Tibial nerve (tissue), 4 donors: ENCODE results near the gene CYTIP. TPM values are rescaled to one million over a fixed set of nuclear protein-coding genes. Genes with fewer than 3 reads are reported as not detected.

Experiments
- DNase-seq, 2 donors: peaks; one replicate each; pipeline ENCODE4 v3.0.0-alpha.2; 2019; ENCODE audit warnings: low spot score in 2 of 2
- H3K27ac ChIP-seq, 4 donors: fragments of 200-600 bp; sonication (generic) in 3 of 4; one replicate each; pipeline ENCODE4 v1.5.1; 2017 to 2019; ENCODE audit warnings: mild to moderate bottlenecking in 1 of 4
- H3K27me3 ChIP-seq, 2 donors: fragments of 200-600 bp; sonication (generic) in 1 of 2; one replicate each; pipeline versions ENCODE4 v1.5.1 to v1.6.0; 2017 to 2019
- H3K36me3 ChIP-seq, 3 donors: fragments of 200-600 bp; sonication (generic); one replicate each; pipeline ENCODE4 v1.5.1; 2018 to 2019
- H3K4me1 ChIP-seq, 4 donors: fragments of 200-600 bp; sonication (generic) in 3 of 4; one replicate each; pipeline ENCODE4 v1.5.1; 2017 to 2019
- H3K4me3 ChIP-seq, 4 donors: fragments of 200-600 bp; sonication (generic) in 3 of 4; one replicate each; pipeline ENCODE4 v1.5.1; 2017 to 2019; ENCODE audit warnings: mild to moderate bottlenecking in 1 of 4, moderate library complexity in 1 of 4
- H3K9me3 ChIP-seq, 4 donors: fragments of 200-600 bp; sonication (generic) in 3 of 4; one replicate each; pipeline ENCODE4 v1.5.1; 2017 to 2019
- CTCF ChIP-seq, 5 experiments: fragments of 200-600 bp in 3 of 5; fragments of 450-650 bp in 2 of 5; sonication (generic) in 3 of 5; IDR thresholded peaks; one replicate each; pipeline ENCODE4 v1.5.1; 2016 to 2019; ENCODE audit warnings: antibody characterized with exemption in 5 of 5, mild to moderate bottlenecking in 3 of 5, moderate library complexity in 2 of 5
- EP300 ChIP-seq, 2 donors: sonication (generic); formaldehyde crosslinking; IDR thresholded peaks; one replicate each; pipeline ENCODE4 v1.6.1; 2017; ENCODE audit warnings: antibody characterized with exemption in 2 of 2, mild to moderate bottlenecking in 1 of 2
- POLR2A ChIP-seq, 2 donors: fragments of 450-650 bp; IDR thresholded peaks; one replicate each; pipeline ENCODE4 v1.6.1; 2017; ENCODE audit warnings: antibody characterized with exemption in 2 of 2, mild to moderate bottlenecking in 2 of 2, moderate library complexity in 2 of 2
- WGBS, 2 donors: methylation state at CpG; one replicate each; pipeline ENCODE4 v1.1.5; 2018; 5-methylcytosine and 5-hydroxymethylcytosine counted together
- total RNA-seq, 4 donors: library from RNA; depleted of rRNA; stranded (reverse); fragments of >200 nt; gene quantifications; one replicate each; pipeline ENCODE4 v1.1.0, GENCODE V29; 2016

The CYTIP gene
- total RNA-seq, 4 donors from 2014 or later: 3.7 to 9.3 (median 8.1) TPM

- no peak for DNase-seq
- Histone ChIP-seq H3K9me3 (no peaks in the 10 kb centered on the region), H3K4me3 (no peak overlapping the region), H3K27me3 (no peaks in the 10 kb centered on the region), H3K36me3 (no peaks in the 10 kb centered on the region), H3K4me1 (peaks cover 0 to 8% (median 2%) of the 10 kb centered on the region in 4 donors), H3K27ac (no peak overlapping the region)
- TF ChIP-seq EP300 (IDR thresholded peaks at IDR 0.05): no peak
- 73 to 85% methylated on average over 1 of the region's 1 CpG for WGBS, 2 donors
Observed at GRCh38 chr2:157487271-157487610, 43.4 kb upstream of the CYTIP start.

GRCh38 chr2:157486596-157487270 lies 42.8 kb upstream of the CYTIP start:
- Histone ChIP-seq H3K27ac (no peak overlapping the region), H3K36me3 (no peaks in the 10 kb centered on the region), H3K9me3 (no peaks in the 10 kb centered on the region), H3K4me1 (peaks cover 0 to 8% (median 2%) of the 10 kb centered on the region in 4 donors), H3K27me3 (no peaks in the 10 kb centered on the region), H3K4me3 (no peak overlapping the region)
- no peak for TF ChIP-seq POLR2A (IDR thresholded peaks at IDR 0.05)
- no peak for TF ChIP-seq CTCF (IDR thresholded peaks at IDR 0.05)
- no peak for TF ChIP-seq EP300 (IDR thresholded peaks at IDR 0.05)
- WGBS, 2 donors: 68 to 81% methylated on average over 4 of the region's 4 CpGs
- no peak for DNase-seq

GRCh38 chr2:157480182-157480961 lies 36.5 kb upstream of the CYTIP start:
- H3K27me3 ChIP-seq: no peaks in the 10 kb centered on the region
- no peak for TF ChIP-seq POLR2A (IDR thresholded peaks at IDR 0.05)
- peak in 1 of 2 donors; percentile 27 for TF ChIP-seq EP300 (IDR thresholded peaks at IDR 0.05)
- WGBS, 2 donors: 92% methylated on average over 3 of the region's 3 CpGs
- no peak overlapping the region for H3K4me3 ChIP-seq
- H3K4me1 ChIP-seq: peaks cover 0 to 2% (median 0%) of the 10 kb centered on the region in 4 donors
- no peaks in the 10 kb centered on the region for H3K36me3 ChIP-seq
- H3K9me3 ChIP-seq: no peaks in the 10 kb centered on the region
- peak; percentile 19 to 48 for DNase-seq
- no peak overlapping the region for H3K27ac ChIP-seq

- TF ChIP-seq EP300 (IDR thresholded peaks at IDR 0.05) (no peak), POLR2A (IDR thresholded peaks at IDR 0.05) (no peak), CTCF (IDR thresholded peaks at IDR 0.05) (no peak)
- Histone ChIP-seq H3K4me3 (no peak overlapping the region), H3K4me1 (peaks cover 0 to 2% (median 0%) of the 10 kb centered on the region in 4 donors)
Observed at GRCh38 chr2:157479081-157480027, 35.5 kb upstream of the CYTIP start.

GRCh38 chr2:157477919-157478318 lies 34.0 kb upstream of the CYTIP start:
- no peaks in the 10 kb centered on the region for H3K36me3 ChIP-seq
- no peak overlapping the region for H3K4me3 ChIP-seq
- TF ChIP-seq CTCF (IDR thresholded peaks at IDR 0.05) (no peak), POLR2A (IDR thresholded peaks at IDR 0.05) (no peak), EP300 (IDR thresholded peaks at IDR 0.05) (no peak)
- H3K4me1 ChIP-seq: peaks cover 0 to 2% (median 0%) of the 10 kb centered on the region in 4 donors
- no peaks in the 10 kb centered on the region for H3K27me3 ChIP-seq
- no peak for DNase-seq
- H3K27ac ChIP-seq: no peak overlapping the region
- H3K9me3 ChIP-seq: no peaks in the 10 kb centered on the region

More at GRCh38 chr2:157479081-157480027, 35.5 kb upstream of the CYTIP start:
- Histone ChIP-seq H3K36me3 (no peaks in the 10 kb centered on the region), H3K9me3 (no peaks in the 10 kb centered on the region), H3K27ac (no peak overlapping the region), H3K27me3 (no peaks in the 10 kb centered on the region)
- no peak for DNase-seq
- WGBS, 2 donors: 84 to 85% methylated on average over 7 of the region's 7 CpGs
